B cell (primary cell): Measurements from ENCODE around the gene PLAGL2. TPM values are rescaled to one million over a fixed set of nuclear protein-coding genes. Genes with fewer than 3 reads are reported as not detected.

Experiments
- ATAC-seq: fragments of 200-7000 bp; cut with Tn5 transposase; one replicate; pipeline ENCODE4 v1.10.0; 2021; ENCODE audit warnings: low read depth, mild to moderate bottlenecking, moderate number of reproducible peaks, moderate library complexity
- CTCF ChIA-PET: fragments of 350-600 bp; sonication (Branson Sonifier 250); formaldehyde crosslinking; loops from one replicate; lab custom pipeline; 2021; ENCODE audit warnings: antibody characterized with exemption, inconsistent platforms; lab: Charles Lee
- POLR2A ChIA-PET: fragments of 350-600 bp; sonication (Branson Sonifier 250); formaldehyde crosslinking; loops from one replicate; lab custom pipeline; 2021; ENCODE audit warnings: antibody characterized with exemption; lab: Charles Lee
- DNase-seq: peaks from one replicate; pipeline ENCODE4 v3.0.0; 2013
- H2AFZ ChIP-seq: 2 replicates; pipeline ENCODE4 v1.6.1; 2012; ENCODE audit warnings: mild to moderate bottlenecking, low read depth, low read length; ENCODE audit not compliant: insufficient read depth, poor library complexity, severe bottlenecking
- H3K27ac ChIP-seq, 2 donors: 1 replicate in 1 of 2; 2 replicates in 1 of 2; pipeline ENCODE4 v1.5.1; 2012 to 2013; ENCODE audit warnings: low read length in 2 of 2, mild to moderate bottlenecking in 2 of 2, moderate library complexity in 1 of 2
- H3K27me3 ChIP-seq, 4 experiments: fragments of 200-600 bp in 1 of 4; sonication (generic) in 1 of 4; replicated peaks in 1 of 4; 1 replicate in 2 of 4; 2 replicates in 2 of 4; pipeline versions ENCODE4 v1.6.1 to v1.7.0; 2013 to 2016; ENCODE audit warnings: low read length in 3 of 4, mild to moderate bottlenecking in 2 of 4, mixed read lengths in 1 of 4, moderate library complexity in 1 of 4; ENCODE audit not compliant: insufficient read depth in 4 of 4, control insufficient read depth in 3 of 4; ENCODE audit errors: control extremely low read depth in 1 of 4
- H3K36me3 ChIP-seq, 2 experiments: replicated peaks in 1 of 2; 1 replicate in 1 of 2; 2 replicates in 1 of 2; pipeline versions ENCODE4 v1.6.1 to v1.7.1; 2013; ENCODE audit warnings: low read length in 1 of 2; ENCODE audit not compliant: insufficient read depth in 2 of 2, control insufficient read depth in 1 of 2; ENCODE audit errors: control extremely low read depth in 1 of 2, extremely low read depth in 1 of 2
- H3K4me1 ChIP-seq, 2 donors: fragments of 200-600 bp in 1 of 2; sonication (generic) in 1 of 2; 1 replicate in 1 of 2; 2 replicates in 1 of 2; pipeline versions ENCODE4 v1.5.1 to v1.6.1; 2013 to 2017; ENCODE audit warnings: low read length in 2 of 2; ENCODE audit not compliant: control insufficient read depth in 2 of 2, insufficient read depth in 2 of 2
- H3K4me2 ChIP-seq: replicated peaks from 2 replicates; pipeline ENCODE3; 2012; ENCODE audit warnings: mild to moderate bottlenecking, low read depth, low read length; ENCODE audit not compliant: poor library complexity, severe bottlenecking
- H3K4me3 ChIP-seq, 5 experiments: fragments of 200-600 bp in 1 of 5; sonication (generic) in 1 of 5; 1 replicate in 3 of 5; 2 replicates in 2 of 5; pipeline versions ENCODE4 v1.5.1 to v1.7.0; 2011 to 2016; ENCODE audit warnings: low read length in 4 of 5, mild to moderate bottlenecking in 4 of 5, low read depth in 2 of 5, control low read depth in 1 of 5, moderate library complexity in 1 of 5; ENCODE audit not compliant: insufficient read depth in 1 of 5; ENCODE audit errors: control extremely low read depth in 1 of 5, extremely low read depth in 1 of 5
- H3K79me2 ChIP-seq: fragments of 200-600 bp; sonication (generic); one replicate; pipeline ENCODE4 v1.6.0; 2016; ENCODE audit warnings: low read length; ENCODE audit not compliant: control insufficient read depth, insufficient read depth
- H3K9ac ChIP-seq: fragments of 200-600 bp; sonication (generic); 2 replicates; pipeline ENCODE4 v1.6.1; 2017; ENCODE audit warnings: mild to moderate bottlenecking, low read length, moderate library complexity
- H3K9me3 ChIP-seq, 3 donors: one replicate each; pipeline versions ENCODE4 v1.6.1 to v1.7.1; 2013; ENCODE audit warnings: low read length in 2 of 3; ENCODE audit not compliant: control insufficient read depth in 2 of 3, insufficient read depth in 1 of 3; ENCODE audit errors: control extremely low read depth in 1 of 3
- H4K20me1 ChIP-seq: 2 replicates; pipeline ENCODE4 v1.6.0; 2012; ENCODE audit warnings: mild to moderate bottlenecking, low read length; ENCODE audit not compliant: insufficient read depth, control insufficient read depth, poor library complexity, severe bottlenecking
- H3K27ac Mint-ChIP-seq: one replicate; pipeline ENCODE4 v1.8.0; 2021; ENCODE audit warnings: mixed read lengths
- H3K27me3 Mint-ChIP-seq: one replicate; pipeline ENCODE4 v1.8.0; 2021; ENCODE audit warnings: mixed read lengths
- H3K4me1 Mint-ChIP-seq: one replicate; pipeline ENCODE4 v1.8.0; 2021; ENCODE audit warnings: mixed read lengths
- H3K4me3 Mint-ChIP-seq: one replicate; pipeline ENCODE4 v1.8.0; 2021; ENCODE audit warnings: mixed read lengths
- H3K9me3 Mint-ChIP-seq: one replicate; pipeline ENCODE4 v1.8.0; 2022; ENCODE audit warnings: mixed read lengths; ENCODE audit not compliant: insufficient read depth
- EZH2 ChIP-seq: IDR thresholded peaks from 2 replicates; pipeline ENCODE4 v1.6.1; 2012; ENCODE audit warnings: borderline replicate concordance, low read depth, mild to moderate bottlenecking, moderate library complexity, low read length; ENCODE audit not compliant: insufficient read depth, poor library complexity, severe bottlenecking
- WGBS: methylation state at CpG from one replicate; pipeline ENCODE4 v1.1.5; 2013; ENCODE audit warnings: missing lambda C conversion rate; ENCODE audit not compliant: insufficient coverage; 5-methylcytosine and 5-hydroxymethylcytosine counted together
- intact Hi-C: fragments of 100-400 bp; cut with micrococcal nuclease; formaldehyde crosslinking; loops from one replicate; pipeline ENCODE4 v1.10.0; 2022
- polyA plus RNA-seq: library from polyadenylated mRNA; depleted of rRNA; stranded (reverse); fragments of >200 nt; gene quantifications from 2 replicates; pipeline ENCODE4 v1.2.3, GENCODE V29; 2012
- total RNA-seq, 2 donors: library from RNA; stranded (reverse); fragments of 120-200 nt in 1 of 2; gene quantifications; 1 replicate in 1 of 2; 2 replicates in 1 of 2; pipeline versions ENCODE4 v1.2.3 to v1.2.4, GENCODE V29; 2013 to 2022
- TF ChIP-seq, protein P1 (sequence below): fragments of 200-600 bp; IDR thresholded peaks from one replicate; pipeline ENCODE4 v1.8.0; 2022; ENCODE audit warnings: antibody characterized with exemption, mild to moderate bottlenecking

PLAGL2 gene
- total and polyA plus RNA-seq, 2 donors (not counting 1 experiment from before 2014, with no cell fraction given) = 4.4 to 18.4 TPM

DNA sequence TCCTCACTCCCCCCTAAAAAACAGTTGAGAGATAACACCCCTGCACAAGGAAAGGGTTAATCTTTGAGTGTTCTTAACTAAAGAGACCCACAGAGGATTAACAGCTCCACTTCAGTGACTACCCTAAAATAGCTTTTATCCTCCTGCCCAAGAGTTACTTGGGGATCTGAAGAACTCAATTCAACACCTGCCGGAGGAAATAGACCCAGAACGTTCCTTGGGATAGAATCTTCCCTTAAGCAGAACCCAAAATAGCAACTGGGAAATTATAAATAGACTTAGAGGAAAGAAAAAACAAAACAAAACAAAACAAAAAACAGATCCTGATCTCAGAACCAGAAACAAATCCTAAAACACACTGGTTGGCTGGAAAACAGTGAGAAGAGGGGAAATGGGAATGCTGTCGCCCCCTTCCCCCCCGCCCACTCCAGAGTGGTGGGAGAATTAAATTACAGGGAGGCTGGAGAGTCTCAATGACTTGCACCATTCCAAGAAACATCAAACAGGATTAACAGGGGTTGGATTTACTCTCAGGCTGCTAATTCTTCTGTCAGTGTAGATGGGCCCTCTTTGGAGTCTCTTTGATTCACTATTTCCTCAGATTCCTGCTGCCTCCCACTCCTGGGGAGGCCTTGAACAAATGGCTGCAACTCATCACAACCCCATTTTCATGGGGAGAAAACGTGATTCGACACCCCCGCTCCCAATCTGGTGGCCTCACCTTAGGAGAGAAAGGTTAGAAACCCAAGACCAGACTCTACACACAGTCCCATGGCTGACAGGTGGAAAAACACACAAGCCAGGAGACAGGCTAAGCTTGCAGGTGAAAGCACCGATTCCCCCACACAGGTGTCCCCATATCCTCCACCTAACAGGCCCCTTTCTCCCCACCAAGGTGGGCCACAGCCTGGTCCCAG is 1.4 kb downstream of the PLAGL2 start:
- no peaks in the 10 kb centered on the region for H3K27me3 ChIP-seq
- peaks cover 57% of the 10 kb centered on the region for H4K20me1 ChIP-seq
- H3K27me3 Mint-ChIP-seq = no peaks in the 10 kb centered on the region
- H3K36me3 ChIP-seq = peaks cover 0 to 20% of the 10 kb centered on the region in 2 experiments
- no peak for ATAC-seq
- peaks cover 66% of the 10 kb centered on the region for H3K4me1 Mint-ChIP-seq
- H3K9me3 Mint-ChIP-seq = no peaks in the 10 kb centered on the region
- H2AFZ ChIP-seq = peak overlapping the region; percentile 97
- H3K27ac ChIP-seq = peak overlapping the region in 1 of 2 donors; percentile 86
- H3K79me2 ChIP-seq = peaks cover 82% of the 10 kb centered on the region
- no peak for DNase-seq
- peak overlapping the region; percentile 92 for H3K9ac ChIP-seq
- TF ChIP-seq EZH2 = no peak
- TF ChIP-seq, protein P1, sequence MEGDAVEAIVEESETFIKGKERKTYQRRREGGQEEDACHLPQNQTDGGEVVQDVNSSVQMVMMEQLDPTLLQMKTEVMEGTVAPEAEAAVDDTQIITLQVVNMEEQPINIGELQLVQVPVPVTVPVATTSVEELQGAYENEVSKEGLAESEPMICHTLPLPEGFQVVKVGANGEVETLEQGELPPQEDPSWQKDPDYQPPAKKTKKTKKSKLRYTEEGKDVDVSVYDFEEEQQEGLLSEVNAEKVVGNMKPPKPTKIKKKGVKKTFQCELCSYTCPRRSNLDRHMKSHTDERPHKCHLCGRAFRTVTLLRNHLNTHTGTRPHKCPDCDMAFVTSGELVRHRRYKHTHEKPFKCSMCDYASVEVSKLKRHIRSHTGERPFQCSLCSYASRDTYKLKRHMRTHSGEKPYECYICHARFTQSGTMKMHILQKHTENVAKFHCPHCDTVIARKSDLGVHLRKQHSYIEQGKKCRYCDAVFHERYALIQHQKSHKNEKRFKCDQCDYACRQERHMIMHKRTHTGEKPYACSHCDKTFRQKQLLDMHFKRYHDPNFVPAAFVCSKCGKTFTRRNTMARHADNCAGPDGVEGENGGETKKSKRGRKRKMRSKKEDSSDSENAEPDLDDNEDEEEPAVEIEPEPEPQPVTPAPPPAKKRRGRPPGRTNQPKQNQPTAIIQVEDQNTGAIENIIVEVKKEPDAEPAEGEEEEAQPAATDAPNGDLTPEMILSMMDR = no peak
- H3K4me2 ChIP-seq = peak overlapping the region; percentile 92
- 52% methylated on average over 2 of the region's 8 CpGs for WGBS
- ChIA-PET POLR2A (interaction anchor here (0.6 kb wide), 1 partner anchor 73 kb away, joined by 5 read pairs; no protein-coding TSS in a partner anchor), CTCF (no interaction called here)
- H3K4me3 Mint-ChIP-seq = peak overlapping the region; percentile 96
- peaks cover 35 to 39% of the 10 kb centered on the region in 2 donors for H3K4me1 ChIP-seq
- H3K9me3 ChIP-seq = no peaks in the 10 kb centered on the region
- H3K4me3 ChIP-seq = peak overlapping the region in 3 of 5 experiments; percentile 78 to 98 (median 98)
- H3K27ac Mint-ChIP-seq = peak overlapping the region; percentile 93
- intact Hi-C loops = loop anchor here (2.0 to 10.0 kb wide), 2 partner anchors 73 to 161 kb away; no protein-coding TSS in a partner anchor
